ENCODE data around the gene BANF2.

Gene BANF2

GRCh38 chr20:17663040-17663399 lies 36.7 kb upstream of the BANF2 start:
- no peak for TF ChIP-seq Cebpa-rat (IDR thresholded peaks at IDR 0.05)
- peak overlapping the region; percentile 78 for H3K4me2 ChIP-seq
- peaks cover 20% of the 10 kb centered on the region for H3K9me3 ChIP-seq
- peak overlapping the region; percentile 22 for H3K9ac ChIP-seq
- peak overlapping the region; percentile 72 for H3K27ac ChIP-seq
- peaks cover 81% of the 10 kb centered on the region for H3K4me1 ChIP-seq
- H3K27me3 ChIP-seq, result no peaks in the 10 kb centered on the region
- H4K20me1 ChIP-seq, result peaks cover 64% of the 10 kb centered on the region
- peaks cover 33% of the 10 kb centered on the region for H3K36me3 ChIP-seq
- H3K4me3 ChIP-seq, result no peak overlapping the region

GRCh38 chr20:17663486-17663885 lies 36.3 kb upstream of the BANF2 start:
- Histone ChIP-seq H3K4me3 (no peak overlapping the region), H4K20me1 (peaks cover 67% of the 10 kb centered on the region), H3K36me3 (peaks cover 33% of the 10 kb centered on the region), H3K9me3 (peaks cover 15% of the 10 kb centered on the region), H3K9ac (peak overlapping the region; percentile 22), H3K27me3 (no peaks in the 10 kb centered on the region), H3K4me1 (peaks cover 86% of the 10 kb centered on the region), H3K4me2 (peak overlapping the region; percentile 78), H3K27ac (peak overlapping the region; percentile 72; the same call in 1 of the 2 replicates)
- TF ChIP-seq Cebpa-rat (IDR thresholded peaks at IDR 0.05), result no peak

- Histone ChIP-seq H3K9ac (peak overlapping the region; percentile 44), H3K36me3 (peaks cover 30% of the 10 kb centered on the region), H3K27me3 (no peaks in the 10 kb centered on the region), H3K27ac (peak overlapping the region; percentile 63), H3K4me3 (peak overlapping the region; percentile 18; the same call in 1 of the 2 replicates), H3K4me1 (peaks cover 88% of the 10 kb centered on the region), H3K9me3 (peaks cover 9% of the 10 kb centered on the region), H3K4me2 (peak overlapping the region; percentile 78), H4K20me1 (peaks cover 73% of the 10 kb centered on the region)
- no peak for TF ChIP-seq Cebpa-rat (IDR thresholded peaks at IDR 0.05)
These were observed 35.6 kb upstream of the BANF2 start for GRCh38 chr20:17664025-17664633.

GRCh38 chr20:17665756-17666155 lies 34.0 kb upstream of the BANF2 start:
- Histone ChIP-seq H3K4me2 (peak overlapping the region; percentile 78), H3K4me1 (peaks cover 77% of the 10 kb centered on the region)

GRCh38 chr20:17666481-17666880 lies 33.3 kb upstream of the BANF2 start:
- Histone ChIP-seq H3K36me3 (peaks cover 33% of the 10 kb centered on the region), H3K27me3 (no peaks in the 10 kb centered on the region), H3K4me3 (no peak overlapping the region), H3K4me2 (no peak overlapping the region), H3K27ac (no peak overlapping the region), H3K4me1 (peaks cover 70% of the 10 kb centered on the region), H4K20me1 (peaks cover 73% of the 10 kb centered on the region), H3K9me3 (no peaks in the 10 kb centered on the region), H3K9ac (no peak overlapping the region)
- TF ChIP-seq Cebpa-rat (IDR thresholded peaks at IDR 0.05), result no peak

More at GRCh38 chr20:17665756-17666155, 34.0 kb upstream of the BANF2 start:
- H3K27me3 ChIP-seq, result no peaks in the 10 kb centered on the region
- H3K9me3 ChIP-seq, result no peaks in the 10 kb centered on the region
- peaks cover 28% of the 10 kb centered on the region for H3K36me3 ChIP-seq
- H3K27ac ChIP-seq, result peak overlapping the region; percentile 5; the same call in 1 of the 2 replicates
- peak overlapping the region; percentile 8; the same call in 1 of the 2 replicates for H3K9ac ChIP-seq
- peaks cover 76% of the 10 kb centered on the region for H4K20me1 ChIP-seq
- H3K4me3 ChIP-seq, result no peak overlapping the region
- no peak for TF ChIP-seq Cebpa-rat (IDR thresholded peaks at IDR 0.05)

- Histone ChIP-seq H4K20me1 (peaks cover 73% of the 10 kb centered on the region), H3K36me3 (peaks cover 42% of the 10 kb centered on the region), H3K27ac (no peak overlapping the region), H3K9me3 (no peaks in the 10 kb centered on the region), H3K4me3 (no peak overlapping the region), H3K4me2 (no peak overlapping the region; the same call in 1 of the 2 replicates), H3K4me1 (peaks cover 60% of the 10 kb centered on the region), H3K9ac (no peak overlapping the region), H3K27me3 (no peaks in the 10 kb centered on the region)
- no peak for TF ChIP-seq Cebpa-rat (IDR thresholded peaks at IDR 0.05)
These were observed 32.3 kb upstream of the BANF2 start for GRCh38 chr20:17667445-17667844.

- peaks cover 73% of the 10 kb centered on the region for H4K20me1 ChIP-seq
- no peak overlapping the region for H3K9ac ChIP-seq
- no peaks in the 10 kb centered on the region for H3K27me3 ChIP-seq
- peaks cover 52% of the 10 kb centered on the region for H3K36me3 ChIP-seq
- H3K4me1 ChIP-seq, result peaks cover 50% of the 10 kb centered on the region
- H3K9me3 ChIP-seq, result no peaks in the 10 kb centered on the region
- peak overlapping the region; percentile 10; the same call in 1 of the 2 replicates for H3K4me2 ChIP-seq
- H3K4me3 ChIP-seq, result no peak overlapping the region
- no peak overlapping the region for H3K27ac ChIP-seq
- TF ChIP-seq Cebpa-rat (IDR thresholded peaks at IDR 0.05), result no peak
These were observed 31.3 kb upstream of the BANF2 start for GRCh38 chr20:17668432-17668831.

- H3K9me3 ChIP-seq, result no peaks in the 10 kb centered on the region
- peaks cover 73% of the 10 kb centered on the region for H4K20me1 ChIP-seq
- H3K4me2 ChIP-seq, result no peak overlapping the region
These were observed 30.3 kb upstream of the BANF2 start for GRCh38 chr20:17669306-17669931.

GRCh38 chr20:17671011-17671410 lies 28.8 kb upstream of the BANF2 start:
- no peaks in the 10 kb centered on the region for H3K9me3 ChIP-seq
- H3K4me2 ChIP-seq, result no peak overlapping the region
- TF ChIP-seq Cebpa-rat (IDR thresholded peaks at IDR 0.05), result no peak
- H3K27ac ChIP-seq, result no peak overlapping the region
- no peaks in the 10 kb centered on the region for H3K27me3 ChIP-seq
- H4K20me1 ChIP-seq, result peaks cover 75% of the 10 kb centered on the region
- no peak overlapping the region for H3K4me3 ChIP-seq
- peaks cover 76% of the 10 kb centered on the region for H3K36me3 ChIP-seq
- H3K4me1 ChIP-seq, result peaks cover 24% of the 10 kb centered on the region
- no peak overlapping the region for H3K9ac ChIP-seq

More at GRCh38 chr20:17669306-17669931, 30.3 kb upstream of the BANF2 start:
- Histone ChIP-seq H3K4me1 (peaks cover 40% of the 10 kb centered on the region), H3K27me3 (no peaks in the 10 kb centered on the region), H3K27ac (no peak overlapping the region), H3K9ac (no peak overlapping the region), H3K36me3 (peaks cover 60% of the 10 kb centered on the region), H3K4me3 (no peak overlapping the region)
- no peak for TF ChIP-seq Cebpa-rat (IDR thresholded peaks at IDR 0.05)

GRCh38 chr20:17671565-17671964 lies 28.2 kb upstream of the BANF2 start:
- Histone ChIP-seq H4K20me1 (peaks cover 75% of the 10 kb centered on the region), H3K27me3 (no peaks in the 10 kb centered on the region), H3K4me2 (no peak overlapping the region), H3K9me3 (no peaks in the 10 kb centered on the region), H3K9ac (no peak overlapping the region), H3K27ac (no peak overlapping the region), H3K4me1 (peaks cover 19% of the 10 kb centered on the region), H3K36me3 (peaks cover 81% of the 10 kb centered on the region), H3K4me3 (no peak overlapping the region)
- TF ChIP-seq Cebpa-rat (IDR thresholded peaks at IDR 0.05), result no peak

Data from BLaER1 (cell line).